ENCODE results near the gene ABTB2. TPM values are rescaled to one million over a fixed set of nuclear protein-coding genes. Genes with fewer than 3 reads are reported as not detected.

The ABTB2 gene
- total RNA-seq, 1 experiment from 2014 or later, result 3.1 TPM

GRCh38 chr11:34382532-34383276, 24.9 kb upstream of the ABTB2 start:
- Mint-ChIP-seq H3K36me3 (ENCODE audit: insufficient read depth, unreplicated experiment) (no peaks in the 10 kb centered on the region), H3K27ac (ENCODE audit: low read depth, unreplicated experiment) (no peak overlapping the region), H3K27me3 (ENCODE audit: insufficient read depth, unreplicated experiment) (no peaks in the 10 kb centered on the region), H3K9me3 (ENCODE audit: unreplicated experiment) (no peaks in the 10 kb centered on the region), H3K4me3 (ENCODE audit: unreplicated experiment) (no peak overlapping the region), H3K4me1 (ENCODE audit: insufficient read depth, unreplicated experiment) (peaks cover 8% of the 10 kb centered on the region)
- intact Hi-C loops (cut with micrococcal nuclease), result no loop called here
- no TSS peak for BruUV-seq (replicated peaks)
- no peak for DNase-seq (ENCODE audit: unreplicated experiment)
- ChIA-PET POLR2A (interaction anchor here (1.1 to 1.3 kb wide), 3 partner anchors 12 to 57 kb away, joined by 3 read pairs; no protein-coding TSS in a partner anchor), CTCF (no interaction called here)
- TF ChIP-seq, protein P1, sequence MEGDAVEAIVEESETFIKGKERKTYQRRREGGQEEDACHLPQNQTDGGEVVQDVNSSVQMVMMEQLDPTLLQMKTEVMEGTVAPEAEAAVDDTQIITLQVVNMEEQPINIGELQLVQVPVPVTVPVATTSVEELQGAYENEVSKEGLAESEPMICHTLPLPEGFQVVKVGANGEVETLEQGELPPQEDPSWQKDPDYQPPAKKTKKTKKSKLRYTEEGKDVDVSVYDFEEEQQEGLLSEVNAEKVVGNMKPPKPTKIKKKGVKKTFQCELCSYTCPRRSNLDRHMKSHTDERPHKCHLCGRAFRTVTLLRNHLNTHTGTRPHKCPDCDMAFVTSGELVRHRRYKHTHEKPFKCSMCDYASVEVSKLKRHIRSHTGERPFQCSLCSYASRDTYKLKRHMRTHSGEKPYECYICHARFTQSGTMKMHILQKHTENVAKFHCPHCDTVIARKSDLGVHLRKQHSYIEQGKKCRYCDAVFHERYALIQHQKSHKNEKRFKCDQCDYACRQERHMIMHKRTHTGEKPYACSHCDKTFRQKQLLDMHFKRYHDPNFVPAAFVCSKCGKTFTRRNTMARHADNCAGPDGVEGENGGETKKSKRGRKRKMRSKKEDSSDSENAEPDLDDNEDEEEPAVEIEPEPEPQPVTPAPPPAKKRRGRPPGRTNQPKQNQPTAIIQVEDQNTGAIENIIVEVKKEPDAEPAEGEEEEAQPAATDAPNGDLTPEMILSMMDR (IDR thresholded peaks at IDR 0.05; ENCODE audit: unreplicated experiment), result no peak

GRCh38 chr11:34381775-34382174, 24.0 kb upstream of the ABTB2 start:
- Mint-ChIP-seq H3K36me3 (ENCODE audit: insufficient read depth, unreplicated experiment) (no peaks in the 10 kb centered on the region), H3K9me3 (ENCODE audit: unreplicated experiment) (no peaks in the 10 kb centered on the region), H3K4me3 (ENCODE audit: unreplicated experiment) (no peak overlapping the region), H3K27ac (ENCODE audit: low read depth, unreplicated experiment) (no peak overlapping the region), H3K27me3 (ENCODE audit: insufficient read depth, unreplicated experiment) (no peaks in the 10 kb centered on the region), H3K4me1 (ENCODE audit: insufficient read depth, unreplicated experiment) (peaks cover 8% of the 10 kb centered on the region)
- intact Hi-C loops (cut with micrococcal nuclease), result no loop called here
- BruUV-seq (replicated peaks), result no TSS peak
- no peak for DNase-seq (ENCODE audit: unreplicated experiment)
- CTCF ChIA-PET, result no interaction called here
- POLR2A ChIA-PET, result interaction anchor here (1.1 to 2.3 kb wide), 4 partner anchors 11 to 58 kb away, joined by 3 to 17 read pairs (median 3); partner anchors contain the start of gene CAT
- TF ChIP-seq, protein P1 (IDR thresholded peaks at IDR 0.05; ENCODE audit: unreplicated experiment), result no peak

- Mint-ChIP-seq H3K27ac (ENCODE audit: low read depth, unreplicated experiment) (no peak overlapping the region), H3K4me1 (ENCODE audit: insufficient read depth, unreplicated experiment) (peaks cover 8% of the 10 kb centered on the region), H3K27me3 (ENCODE audit: insufficient read depth, unreplicated experiment) (no peaks in the 10 kb centered on the region), H3K36me3 (ENCODE audit: insufficient read depth, unreplicated experiment) (no peaks in the 10 kb centered on the region), H3K9me3 (ENCODE audit: unreplicated experiment) (no peaks in the 10 kb centered on the region), H3K4me3 (ENCODE audit: unreplicated experiment) (no peak overlapping the region)
- peak; percentile 59 for DNase-seq (ENCODE audit: unreplicated experiment)
- TF ChIP-seq, protein P1 (IDR thresholded peaks at IDR 0.05; ENCODE audit: unreplicated experiment), result no peak
- POLR2A ChIA-PET, result interaction anchor here (0.5 to 2.3 kb wide), 8 partner anchors 9 to 1255 kb away, joined by 3 to 17 read pairs (median 4); partner anchors contain the start of gene CAT
- BruUV-seq (replicated peaks), result no TSS peak
- intact Hi-C loops (cut with micrococcal nuclease), result no loop called here
- CTCF ChIA-PET, result interaction anchor here (0.9 kb wide), 1 partner anchor 14 kb away, joined by 5 read pairs; no protein-coding TSS in a partner anchor
These were observed 22.9 kb upstream of the ABTB2 start for GRCh38 chr11:34380696-34381095.

DNA sequence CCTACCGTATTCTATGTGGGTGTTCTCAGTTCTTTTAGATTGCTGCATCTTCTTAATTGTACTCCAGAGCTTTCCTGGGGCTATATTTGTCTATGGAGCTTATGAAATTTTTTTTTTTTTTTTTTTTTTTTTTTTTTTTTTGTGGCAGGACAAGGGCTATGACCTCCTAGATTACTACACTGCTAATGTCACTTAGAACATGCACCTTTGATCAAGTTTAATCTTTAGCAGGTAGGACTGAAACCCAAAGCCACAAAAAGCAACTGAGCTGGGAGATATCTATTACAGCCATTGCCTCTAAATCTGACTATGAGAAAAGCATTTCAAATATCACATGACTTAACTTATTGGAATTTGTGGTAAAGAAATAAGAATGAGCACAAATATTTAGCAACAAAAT, 21.7 kb upstream of the ABTB2 start:
- DNase-seq (ENCODE audit: unreplicated experiment), result no peak
- TF ChIP-seq, protein P1 (IDR thresholded peaks at IDR 0.05; ENCODE audit: unreplicated experiment), result no peak
- no peaks in the 10 kb centered on the region for H3K27me3 Mint-ChIP-seq (ENCODE audit: insufficient read depth, unreplicated experiment)
- H3K27ac Mint-ChIP-seq (ENCODE audit: low read depth, unreplicated experiment), result no peak overlapping the region
- no peak overlapping the region for H3K4me3 Mint-ChIP-seq (ENCODE audit: unreplicated experiment)
- CTCF ChIA-PET, result no interaction called here
- intact Hi-C loops (cut with micrococcal nuclease), result no loop called here
- peaks cover 8% of the 10 kb centered on the region for H3K4me1 Mint-ChIP-seq (ENCODE audit: insufficient read depth, unreplicated experiment)
- H3K9me3 Mint-ChIP-seq (ENCODE audit: unreplicated experiment), result no peaks in the 10 kb centered on the region
- POLR2A ChIA-PET, result interaction anchor here (0.5 to 2.3 kb wide), 4 partner anchors 8 to 59 kb away, joined by 4 to 17 read pairs (median 13); partner anchors contain the start of gene CAT
- BruUV-seq (replicated peaks), result no TSS peak
- H3K36me3 Mint-ChIP-seq (ENCODE audit: insufficient read depth, unreplicated experiment), result no peaks in the 10 kb centered on the region

Data from MCF 10A (cell line).